ENCODE results near the gene ATAD3C. TPM values are rescaled to one million over a fixed set of nuclear protein-coding genes. Genes with fewer than 3 reads are reported as not detected.
"Not testable (repeated sequence)": the region's sequence is repeated elsewhere in the genome, so short reads cannot be mapped to it uniquely, and the experiment has no call there.

ATAD3C gene
- total RNA-seq, 1 experiment from 2014 or later: 10.6 TPM

DNA sequence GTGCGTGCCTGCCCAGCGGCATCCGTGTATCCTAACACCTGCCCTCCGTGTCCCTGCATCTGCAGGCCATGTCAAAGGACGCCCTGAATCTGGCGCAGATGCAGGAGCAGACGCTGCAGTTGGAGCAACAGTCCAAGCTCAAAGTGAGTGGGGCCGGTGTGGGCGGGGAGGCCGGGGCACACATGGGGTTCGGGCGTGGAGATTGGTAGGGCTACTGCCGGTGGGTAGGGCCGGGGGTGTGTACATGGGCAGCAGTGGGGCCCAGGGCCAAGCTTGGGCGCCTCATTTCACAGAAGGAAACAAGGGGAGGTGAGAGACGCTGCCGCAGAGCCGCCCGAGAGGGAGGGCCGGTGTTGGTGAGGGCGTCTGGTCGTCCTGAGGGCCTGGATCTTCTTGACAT lies 1.1 kb downstream of the ATAD3C start:
- H3K27ac ChIP-seq (ENCODE audit: low read length); ATAC-seq; DNase-seq (ENCODE audit: low read depth, low spot score); H3K4me3 ChIP-seq (ENCODE audit: low read depth in 2 of 2, low read length in 2 of 2); H3K9me3 ChIP-seq (ENCODE audit: control insufficient read depth, insufficient read depth, low read depth, low read length); H3K27me3 ChIP-seq (ENCODE audit: control insufficient read depth, insufficient read depth, low read length); H3K36me3 ChIP-seq (ENCODE audit: control insufficient read depth, insufficient read depth, low read length); intact Hi-C loops (cut with micrococcal nuclease; ENCODE audit: unreplicated experiment); CTCF ChIA-PET; BruUV-seq (replicated peaks); H3K4me1 ChIP-seq (ENCODE audit: control insufficient read depth, insufficient read depth, low read length); in situ Hi-C loops (cut with HindIII; ENCODE audit: low pct_unique_long_range_greater_than_20kb, low sequenced_read_pairs): not testable (repeated sequence)
- POLR2A ChIA-PET: interaction anchor here (0.9 kb wide), 1 partner anchor 305 kb away, joined by 4 read pairs; no protein-coding TSS in a partner anchor

DNA sequence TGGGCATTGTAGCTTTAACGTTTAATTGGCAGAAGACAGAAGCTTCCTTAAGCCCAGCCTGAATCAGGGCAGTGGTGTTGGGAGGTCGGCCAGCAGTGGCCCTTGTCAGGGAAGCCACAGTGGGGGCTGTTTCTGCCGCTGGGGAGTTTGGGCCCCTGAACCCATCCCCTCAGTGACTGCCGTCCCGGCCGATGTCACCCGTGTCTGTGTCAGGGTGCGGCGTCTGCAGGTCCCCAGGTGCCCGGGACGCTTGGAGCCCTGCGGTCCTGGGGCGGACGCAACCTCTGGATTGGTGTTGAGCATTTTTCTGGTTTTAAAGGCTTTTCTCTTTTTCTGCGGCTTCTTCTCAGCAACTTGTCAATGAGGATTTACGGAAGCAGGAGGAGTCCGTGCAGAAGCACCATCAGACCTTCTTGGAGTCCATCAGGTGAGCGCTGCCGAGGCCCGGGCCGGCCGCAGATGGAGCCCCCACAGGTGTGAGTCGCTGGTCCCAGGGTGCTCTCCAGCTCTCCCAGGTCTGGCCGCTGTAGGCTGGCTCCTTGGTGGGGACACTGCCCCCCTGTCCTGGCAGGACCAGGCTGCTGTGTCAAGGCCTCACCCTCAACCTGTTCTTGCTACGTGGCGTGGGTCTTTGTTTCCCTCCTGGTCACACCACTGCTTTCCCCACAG lies 2.3 kb downstream of the ATAD3C start:
- POLR2A ChIA-PET: no interaction called here
- in situ Hi-C loops (cut with HindIII; ENCODE audit: low pct_unique_long_range_greater_than_20kb, low sequenced_read_pairs): no loop called here
- no peak for ATAC-seq
- H3K27ac ChIP-seq (ENCODE audit: low read length): no peak overlapping the region
- no peaks in the 10 kb centered on the region for H3K27me3 ChIP-seq (ENCODE audit: control insufficient read depth, insufficient read depth, low read length)
- no peak for DNase-seq (ENCODE audit: low read depth, low spot score)
- intact Hi-C loops (cut with micrococcal nuclease; ENCODE audit: unreplicated experiment): no loop called here
- no peak for TF ChIP-seq TCF7L2 (IDR thresholded peaks at IDR 0.05; ENCODE audit: low read depth, low read length)
- TF ChIP-seq, protein P1, sequence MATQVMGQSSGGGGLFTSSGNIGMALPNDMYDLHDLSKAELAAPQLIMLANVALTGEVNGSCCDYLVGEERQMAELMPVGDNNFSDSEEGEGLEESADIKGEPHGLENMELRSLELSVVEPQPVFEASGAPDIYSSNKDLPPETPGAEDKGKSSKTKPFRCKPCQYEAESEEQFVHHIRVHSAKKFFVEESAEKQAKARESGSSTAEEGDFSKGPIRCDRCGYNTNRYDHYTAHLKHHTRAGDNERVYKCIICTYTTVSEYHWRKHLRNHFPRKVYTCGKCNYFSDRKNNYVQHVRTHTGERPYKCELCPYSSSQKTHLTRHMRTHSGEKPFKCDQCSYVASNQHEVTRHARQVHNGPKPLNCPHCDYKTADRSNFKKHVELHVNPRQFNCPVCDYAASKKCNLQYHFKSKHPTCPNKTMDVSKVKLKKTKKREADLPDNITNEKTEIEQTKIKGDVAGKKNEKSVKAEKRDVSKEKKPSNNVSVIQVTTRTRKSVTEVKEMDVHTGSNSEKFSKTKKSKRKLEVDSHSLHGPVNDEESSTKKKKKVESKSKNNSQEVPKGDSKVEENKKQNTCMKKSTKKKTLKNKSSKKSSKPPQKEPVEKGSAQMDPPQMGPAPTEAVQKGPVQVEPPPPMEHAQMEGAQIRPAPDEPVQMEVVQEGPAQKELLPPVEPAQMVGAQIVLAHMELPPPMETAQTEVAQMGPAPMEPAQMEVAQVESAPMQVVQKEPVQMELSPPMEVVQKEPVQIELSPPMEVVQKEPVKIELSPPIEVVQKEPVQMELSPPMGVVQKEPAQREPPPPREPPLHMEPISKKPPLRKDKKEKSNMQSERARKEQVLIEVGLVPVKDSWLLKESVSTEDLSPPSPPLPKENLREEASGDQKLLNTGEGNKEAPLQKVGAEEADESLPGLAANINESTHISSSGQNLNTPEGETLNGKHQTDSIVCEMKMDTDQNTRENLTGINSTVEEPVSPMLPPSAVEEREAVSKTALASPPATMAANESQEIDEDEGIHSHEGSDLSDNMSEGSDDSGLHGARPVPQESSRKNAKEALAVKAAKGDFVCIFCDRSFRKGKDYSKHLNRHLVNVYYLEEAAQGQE (IDR thresholded peaks at IDR 0.05; ENCODE audit: insufficient read depth in 1 of 2, low read depth in 2 of 2, low read length in 1 of 2): no peak
- no peak for TF ChIP-seq SIN3A (IDR thresholded peaks at IDR 0.05; ENCODE audit: borderline replicate concordance, insufficient read depth, low read depth, low read length)
- no peak for TF ChIP-seq POLR2AphosphoS5 (IDR thresholded peaks at IDR 0.05; ENCODE audit: low read depth, low read length)
- TF ChIP-seq, protein P2, sequence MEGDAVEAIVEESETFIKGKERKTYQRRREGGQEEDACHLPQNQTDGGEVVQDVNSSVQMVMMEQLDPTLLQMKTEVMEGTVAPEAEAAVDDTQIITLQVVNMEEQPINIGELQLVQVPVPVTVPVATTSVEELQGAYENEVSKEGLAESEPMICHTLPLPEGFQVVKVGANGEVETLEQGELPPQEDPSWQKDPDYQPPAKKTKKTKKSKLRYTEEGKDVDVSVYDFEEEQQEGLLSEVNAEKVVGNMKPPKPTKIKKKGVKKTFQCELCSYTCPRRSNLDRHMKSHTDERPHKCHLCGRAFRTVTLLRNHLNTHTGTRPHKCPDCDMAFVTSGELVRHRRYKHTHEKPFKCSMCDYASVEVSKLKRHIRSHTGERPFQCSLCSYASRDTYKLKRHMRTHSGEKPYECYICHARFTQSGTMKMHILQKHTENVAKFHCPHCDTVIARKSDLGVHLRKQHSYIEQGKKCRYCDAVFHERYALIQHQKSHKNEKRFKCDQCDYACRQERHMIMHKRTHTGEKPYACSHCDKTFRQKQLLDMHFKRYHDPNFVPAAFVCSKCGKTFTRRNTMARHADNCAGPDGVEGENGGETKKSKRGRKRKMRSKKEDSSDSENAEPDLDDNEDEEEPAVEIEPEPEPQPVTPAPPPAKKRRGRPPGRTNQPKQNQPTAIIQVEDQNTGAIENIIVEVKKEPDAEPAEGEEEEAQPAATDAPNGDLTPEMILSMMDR (IDR thresholded peaks at IDR 0.05): no peak
- H3K36me3 ChIP-seq (ENCODE audit: control insufficient read depth, insufficient read depth, low read length): no peaks in the 10 kb centered on the region
- no peak overlapping the region for H3K4me3 ChIP-seq (ENCODE audit: low read depth in 2 of 2, low read length in 2 of 2)
- H3K9me3 ChIP-seq (ENCODE audit: control insufficient read depth, insufficient read depth, low read depth, low read length): no peaks in the 10 kb centered on the region
- H3K4me1 ChIP-seq (ENCODE audit: control insufficient read depth, insufficient read depth, low read length): no peaks in the 10 kb centered on the region
- CTCF ChIA-PET: no interaction called here
- no TSS peak for BruUV-seq (replicated peaks)

DNA sequence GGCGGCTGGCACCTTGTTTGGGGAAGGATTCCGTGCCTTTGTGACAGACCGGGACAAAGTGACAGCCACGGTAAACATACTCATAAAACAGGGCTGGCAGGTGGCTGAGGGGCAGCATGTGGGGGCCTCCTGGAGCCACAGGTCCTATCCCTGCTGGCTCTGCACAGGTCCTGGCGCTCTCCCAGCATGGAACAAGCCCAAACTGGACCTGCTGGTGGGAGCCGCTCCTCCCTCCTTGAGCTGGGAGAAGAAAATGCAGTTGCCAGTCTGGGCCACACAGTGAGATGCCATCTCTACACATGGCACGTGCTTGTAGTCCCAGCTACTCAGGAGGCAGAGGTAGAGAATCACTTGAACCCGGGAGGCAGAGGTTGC lies 2.9 kb downstream of the ATAD3C start:
- H3K27ac ChIP-seq (ENCODE audit: low read length); ATAC-seq; H3K4me1 ChIP-seq (ENCODE audit: control insufficient read depth, insufficient read depth, low read length); intact Hi-C loops (cut with micrococcal nuclease; ENCODE audit: unreplicated experiment); in situ Hi-C loops (cut with HindIII; ENCODE audit: low pct_unique_long_range_greater_than_20kb, low sequenced_read_pairs); H3K36me3 ChIP-seq (ENCODE audit: control insufficient read depth, insufficient read depth, low read length); POLR2A ChIA-PET; H3K27me3 ChIP-seq (ENCODE audit: control insufficient read depth, insufficient read depth, low read length); DNase-seq (ENCODE audit: low read depth, low spot score); H3K4me3 ChIP-seq (ENCODE audit: low read depth in 2 of 2, low read length in 2 of 2); H3K9me3 ChIP-seq (ENCODE audit: control insufficient read depth, insufficient read depth, low read depth, low read length); BruUV-seq (replicated peaks); CTCF ChIA-PET: not testable (repeated sequence)

Data from Panc1 (cell line).